SK-N-SH treated with all-trans-retinoic acid at 6 μM for 48 hours (cell line): ENCODE data around the gene PRKACB.

ENCODE experiments used
- ATAC-seq: fragments of 200-7000 bp; cut with Tn5 transposase; 3 replicates; pipeline ENCODE4 v1.9.1; 2020; ENCODE audit warnings: mild to moderate bottlenecking, moderate library complexity
- ARNTL ChIP-seq: fragments of 450-650 bp; formaldehyde crosslinking; IDR thresholded peaks from 2 replicates; pipeline ENCODE4 v1.5.0; 2020; ENCODE audit warnings: low read depth, mild to moderate bottlenecking, moderate library complexity, borderline replicate concordance
- BACH2 ChIP-seq: fragments of 250-450 bp; sonication (Bioruptor Pico); IDR thresholded peaks from 2 replicates; pipeline ENCODE4 v1.9.0; 2021; ENCODE audit warnings: mild to moderate bottlenecking, borderline replicate concordance
- CSDC2 ChIP-seq: fragments of 250-450 bp; sonication (Bioruptor Pico); IDR thresholded peaks from 2 replicates; pipeline ENCODE4 v1.5.0; 2020; ENCODE audit warnings: mild to moderate bottlenecking, moderate library complexity
- ESRRG ChIP-seq: fragments of 250-450 bp; sonication (Bioruptor Pico); IDR thresholded peaks from 2 replicates; pipeline ENCODE4 v1.6.1; 2021; ENCODE audit warnings: mild to moderate bottlenecking
- GLIS3 ChIP-seq: fragments of 250-450 bp; sonication (Bioruptor Pico); IDR thresholded peaks from 2 replicates; pipeline ENCODE4 v1.5.0; 2020; ENCODE audit warnings: mild to moderate bottlenecking, moderate library complexity
- ISL1 ChIP-seq: fragments of 250-450 bp; sonication (Bioruptor Pico); IDR thresholded peaks from 2 replicates; pipeline ENCODE4 v2.1.2; 2022; ENCODE audit warnings: mild to moderate bottlenecking, moderate library complexity
- OSR1 ChIP-seq: fragments of 250-450 bp; sonication (Bioruptor Pico); IDR thresholded peaks from 2 replicates; pipeline ENCODE4 v1.8.0; 2022; ENCODE audit warnings: moderate library complexity, mild to moderate bottlenecking, inconsistent platforms
- PATZ1 ChIP-seq: fragments of 250-450 bp; sonication (Bioruptor Pico); IDR thresholded peaks from 2 replicates; pipeline ENCODE4 v1.8.0; 2020; ENCODE audit warnings: mild to moderate bottlenecking, moderate library complexity, borderline replicate concordance
- POU6F1 ChIP-seq: fragments of 250-450 bp; sonication (Bioruptor Pico); IDR thresholded peaks from 2 replicates; pipeline ENCODE4 v1.8.0; 2021; ENCODE audit warnings: low read depth, mild to moderate bottlenecking, moderate library complexity, borderline replicate concordance
- PPARA ChIP-seq: fragments of 250-450 bp; sonication (Bioruptor Pico); IDR thresholded peaks from 2 replicates; pipeline ENCODE4 v1.5.0; 2020; ENCODE audit warnings: mild to moderate bottlenecking, borderline replicate concordance
- RARB ChIP-seq: fragments of 250-450 bp; sonication (Bioruptor Pico); IDR thresholded peaks from 2 replicates; pipeline ENCODE4 v1.8.0; 2021; ENCODE audit warnings: mild to moderate bottlenecking, moderate library complexity
- SNAI2 ChIP-seq: fragments of 250-450 bp; sonication (Bioruptor Pico); IDR thresholded peaks from 2 replicates; pipeline ENCODE4 v1.5.0; 2020; ENCODE audit warnings: mild to moderate bottlenecking, moderate library complexity
- TCF4 ChIP-seq: fragments of 250-450 bp; sonication (Bioruptor Pico); IDR thresholded peaks from 2 replicates; pipeline ENCODE4 v1.8.0; 2021; ENCODE audit warnings: mild to moderate bottlenecking, moderate library complexity, borderline replicate concordance
- TOX ChIP-seq: fragments of 250-450 bp; sonication (Bioruptor Pico); IDR thresholded peaks from 2 replicates; pipeline ENCODE4 v1.8.0; 2021; ENCODE audit warnings: mild to moderate bottlenecking, moderate library complexity, borderline replicate concordance
- ZC3H10 ChIP-seq: fragments of 250-450 bp; sonication (Bioruptor Pico); IDR thresholded peaks from 2 replicates; pipeline ENCODE4 v1.5.1; 2021; ENCODE audit warnings: mild to moderate bottlenecking, moderate library complexity
- ZFP3 ChIP-seq: fragments of 250-450 bp; sonication (Bioruptor Pico); IDR thresholded peaks from 2 replicates; pipeline ENCODE4 v1.5.0; 2020; ENCODE audit warnings: mild to moderate bottlenecking, moderate library complexity
- ZNF565 ChIP-seq: fragments of 450-650 bp; formaldehyde crosslinking; conservative IDR thresholded peaks from 2 replicates; pipeline ENCODE4 v1.5.0; 2020; ENCODE audit warnings: low read depth, mild to moderate bottlenecking, moderate library complexity
- ZNF70 ChIP-seq: fragments of 450-650 bp; formaldehyde crosslinking; IDR thresholded peaks from 2 replicates; pipeline ENCODE4 v1.5.0; 2020; ENCODE audit warnings: mild to moderate bottlenecking, moderate library complexity
- ZNF8 ChIP-seq: fragments of 450-650 bp; formaldehyde crosslinking; IDR thresholded peaks from 2 replicates; pipeline ENCODE4 v1.5.0; 2020; ENCODE audit warnings: mild to moderate bottlenecking, moderate library complexity
- TF ChIP-seq, protein P1 (sequence below): fragments of 250-450 bp; sonication (Bioruptor Pico); IDR thresholded peaks from 2 replicates; pipeline ENCODE4 v1.5.0; 2020; ENCODE audit warnings: mild to moderate bottlenecking, moderate library complexity
- TF ChIP-seq, protein P2 (sequence below): fragments of 250-450 bp; sonication (Bioruptor Pico); IDR thresholded peaks from 2 replicates; pipeline ENCODE4 v1.5.1; 2021; ENCODE audit warnings: mild to moderate bottlenecking, moderate library complexity
- TF ChIP-seq, protein P3 (sequence below): fragments of 250-450 bp; sonication (Bioruptor Pico); IDR thresholded peaks from 2 replicates; pipeline ENCODE4 v1.5.1; 2020; ENCODE audit warnings: low read depth, mild to moderate bottlenecking, moderate library complexity

Gene PRKACB

GRCh38 chr1:84277343-84278059, 133.4 kb downstream of the PRKACB start (continued):
- TF ChIP-seq PPARA (no peak), ARNTL (no peak), ZFP3 (CRISPR knock-in tag) (no peak), RARB (CRISPR knock-in tag) (no peak), ISL1 (no peak), SNAI2 (CRISPR knock-in tag) (no peak)
- TF ChIP-seq, protein P1, sequence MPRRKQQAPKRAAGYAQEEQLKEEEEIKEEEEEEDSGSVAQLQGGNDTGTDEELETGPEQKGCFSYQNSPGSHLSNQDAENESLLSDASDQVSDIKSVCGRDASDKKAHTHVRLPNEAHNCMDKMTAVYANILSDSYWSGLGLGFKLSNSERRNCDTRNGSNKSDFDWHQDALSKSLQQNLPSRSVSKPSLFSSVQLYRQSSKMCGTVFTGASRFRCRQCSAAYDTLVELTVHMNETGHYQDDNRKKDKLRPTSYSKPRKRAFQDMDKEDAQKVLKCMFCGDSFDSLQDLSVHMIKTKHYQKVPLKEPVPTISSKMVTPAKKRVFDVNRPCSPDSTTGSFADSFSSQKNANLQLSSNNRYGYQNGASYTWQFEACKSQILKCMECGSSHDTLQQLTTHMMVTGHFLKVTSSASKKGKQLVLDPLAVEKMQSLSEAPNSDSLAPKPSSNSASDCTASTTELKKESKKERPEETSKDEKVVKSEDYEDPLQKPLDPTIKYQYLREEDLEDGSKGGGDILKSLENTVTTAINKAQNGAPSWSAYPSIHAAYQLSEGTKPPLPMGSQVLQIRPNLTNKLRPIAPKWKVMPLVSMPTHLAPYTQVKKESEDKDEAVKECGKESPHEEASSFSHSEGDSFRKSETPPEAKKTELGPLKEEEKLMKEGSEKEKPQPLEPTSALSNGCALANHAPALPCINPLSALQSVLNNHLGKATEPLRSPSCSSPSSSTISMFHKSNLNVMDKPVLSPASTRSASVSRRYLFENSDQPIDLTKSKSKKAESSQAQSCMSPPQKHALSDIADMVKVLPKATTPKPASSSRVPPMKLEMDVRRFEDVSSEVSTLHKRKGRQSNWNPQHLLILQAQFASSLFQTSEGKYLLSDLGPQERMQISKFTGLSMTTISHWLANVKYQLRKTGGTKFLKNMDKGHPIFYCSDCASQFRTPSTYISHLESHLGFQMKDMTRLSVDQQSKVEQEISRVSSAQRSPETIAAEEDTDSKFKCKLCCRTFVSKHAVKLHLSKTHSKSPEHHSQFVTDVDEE (CRISPR knock-in tag): no peak
- TF ChIP-seq, all 23 proteins: peak for 0

DNA sequence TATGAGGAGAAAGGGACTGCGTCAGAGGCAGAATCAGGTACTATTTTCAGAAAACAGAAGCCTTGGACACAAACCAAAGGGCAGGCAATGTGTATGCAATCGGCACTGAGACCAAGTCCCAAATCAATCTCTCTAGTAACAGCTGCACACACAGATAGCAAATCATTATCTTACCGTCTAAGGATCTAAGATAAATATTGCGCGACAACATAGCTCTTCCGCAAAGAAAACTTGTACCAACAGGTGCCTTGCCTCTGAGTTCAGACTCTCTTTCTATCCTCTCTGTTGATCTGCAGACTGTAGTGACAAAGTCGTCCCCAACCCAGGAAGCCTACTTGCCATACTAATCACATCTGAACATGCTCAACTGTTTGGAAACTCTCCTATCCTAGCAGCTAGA, 134.8 kb downstream of the PRKACB start:
- no peak for ATAC-seq
- TF ChIP-seq ZFP3 (CRISPR knock-in tag): no peak
- no peak for TF ChIP-seq CSDC2 (CRISPR knock-in tag)
- TF ChIP-seq TCF4 (CRISPR knock-in tag): no peak
- no peak for TF ChIP-seq ZNF8 (CRISPR knock-in tag)
- TF ChIP-seq ZNF70 (CRISPR knock-in tag): no peak
- no peak for TF ChIP-seq TOX (CRISPR knock-in tag)
- TF ChIP-seq ISL1: no peak
- TF ChIP-seq ZNF565 (CRISPR knock-in tag): no peak
- TF ChIP-seq, protein P1 (CRISPR knock-in tag): no peak
- no peak for TF ChIP-seq SNAI2 (CRISPR knock-in tag)
- TF ChIP-seq OSR1 (CRISPR knock-in tag): no peak
- no peak for TF ChIP-seq POU6F1
- no peak for TF ChIP-seq BACH2 (CRISPR knock-in tag)
- no peak for TF ChIP-seq ESRRG (CRISPR knock-in tag)
- no peak for TF ChIP-seq ZC3H10 (CRISPR knock-in tag)
- no peak for TF ChIP-seq GLIS3
- TF ChIP-seq, protein P2, sequence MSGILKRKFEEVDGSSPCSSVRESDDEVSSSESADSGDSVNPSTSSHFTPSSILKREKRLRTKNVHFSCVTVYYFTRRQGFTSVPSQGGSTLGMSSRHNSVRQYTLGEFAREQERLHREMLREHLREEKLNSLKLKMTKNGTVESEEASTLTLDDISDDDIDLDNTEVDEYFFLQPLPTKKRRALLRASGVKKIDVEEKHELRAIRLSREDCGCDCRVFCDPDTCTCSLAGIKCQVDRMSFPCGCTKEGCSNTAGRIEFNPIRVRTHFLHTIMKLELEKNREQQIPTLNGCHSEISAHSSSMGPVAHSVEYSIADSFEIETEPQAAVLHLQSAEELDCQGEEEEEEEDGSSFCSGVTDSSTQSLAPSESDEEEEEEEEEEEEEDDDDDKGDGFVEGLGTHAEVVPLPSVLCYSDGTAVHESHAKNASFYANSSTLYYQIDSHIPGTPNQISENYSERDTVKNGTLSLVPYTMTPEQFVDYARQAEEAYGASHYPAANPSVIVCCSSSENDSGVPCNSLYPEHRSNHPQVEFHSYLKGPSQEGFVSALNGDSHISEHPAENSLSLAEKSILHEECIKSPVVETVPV: no peak
- TF ChIP-seq, all 23 proteins: peak for 0

GRCh38 chr1:84280912-84281311, 136.8 kb downstream of the PRKACB start:
- ATAC-seq: no peak
- TF ChIP-seq, protein P1 (CRISPR knock-in tag): no peak
- no peak for TF ChIP-seq GLIS3
- no peak for TF ChIP-seq TCF4 (CRISPR knock-in tag)
- TF ChIP-seq, protein P3, sequence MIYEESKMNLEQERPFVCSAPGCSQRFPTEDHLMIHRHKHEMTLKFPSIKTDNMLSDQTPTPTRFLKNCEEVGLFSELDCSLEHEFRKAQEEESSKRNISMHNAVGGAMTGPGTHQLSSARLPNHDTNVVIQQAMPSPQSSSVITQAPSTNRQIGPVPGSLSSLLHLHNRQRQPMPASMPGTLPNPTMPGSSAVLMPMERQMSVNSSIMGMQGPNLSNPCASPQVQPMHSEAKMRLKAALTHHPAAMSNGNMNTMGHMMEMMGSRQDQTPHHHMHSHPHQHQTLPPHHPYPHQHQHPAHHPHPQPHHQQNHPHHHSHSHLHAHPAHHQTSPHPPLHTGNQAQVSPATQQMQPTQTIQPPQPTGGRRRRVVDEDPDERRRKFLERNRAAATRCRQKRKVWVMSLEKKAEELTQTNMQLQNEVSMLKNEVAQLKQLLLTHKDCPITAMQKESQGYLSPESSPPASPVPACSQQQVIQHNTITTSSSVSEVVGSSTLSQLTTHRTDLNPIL (CRISPR knock-in tag): no peak
- TF ChIP-seq ZC3H10 (CRISPR knock-in tag): no peak
- no peak for TF ChIP-seq ZNF565 (CRISPR knock-in tag)
- TF ChIP-seq ARNTL: no peak
- TF ChIP-seq PATZ1 (CRISPR knock-in tag): no peak
